Nephron progenitor cell (in vitro differentiated cells): ENCODE data around the gene MUC5AC.

ENCODE experiments used
- DNase-seq: peaks from one replicate; pipeline ENCODE4 v3.0.0; 2021
- H3K27ac Mint-ChIP-seq: 2 replicates; pipeline ENCODE4 v1.8.0; 2021; ENCODE audit warnings: mild to moderate bottlenecking, moderate library complexity, mixed read lengths
- H3K27me3 Mint-ChIP-seq: 2 replicates; pipeline ENCODE4 v1.8.0; 2021; ENCODE audit warnings: mild to moderate bottlenecking, low read depth, mixed read lengths; ENCODE audit not compliant: poor library complexity
- H3K36me3 Mint-ChIP-seq: 2 replicates; pipeline ENCODE4 v1.8.0; 2021; ENCODE audit warnings: low read depth, mixed read lengths
- H3K4me1 Mint-ChIP-seq: 2 replicates; pipeline ENCODE4 v1.8.0; 2021; ENCODE audit warnings: mixed read lengths
- H3K4me3 Mint-ChIP-seq: 2 replicates; pipeline ENCODE4 v1.8.0; 2021; ENCODE audit warnings: mild to moderate bottlenecking, moderate library complexity, mixed read lengths
- H3K9me3 Mint-ChIP-seq: 2 replicates; pipeline ENCODE4 v1.8.0; 2021; ENCODE audit warnings: mild to moderate bottlenecking, moderate library complexity, mixed read lengths
- TF ChIP-seq, protein P1 (sequence below): fragments of 200-600 bp; sonication (generic); IDR thresholded peaks from 2 replicates; pipeline ENCODE4 v1.5.0; 2021; ENCODE audit warnings: antibody characterized with exemption

MUC5AC gene

GRCh38 chr11:1205121-1205986 is 47.6 kb downstream of the MUC5AC start:
- H3K9me3 Mint-ChIP-seq: peaks cover 13% of the 10 kb centered on the region

GRCh38 chr11:1205987-1206331 is 48.2 kb downstream of the MUC5AC start:
- Mint-ChIP-seq H3K9me3 (peaks cover 19% of the 10 kb centered on the region), H3K27me3 (peaks cover 14% of the 10 kb centered on the region), H3K4me1 (no peaks in the 10 kb centered on the region), H3K36me3 (no peaks in the 10 kb centered on the region), H3K27ac (no peak overlapping the region), H3K4me3 (no peak overlapping the region)
- no peak for DNase-seq
- TF ChIP-seq, protein P1, sequence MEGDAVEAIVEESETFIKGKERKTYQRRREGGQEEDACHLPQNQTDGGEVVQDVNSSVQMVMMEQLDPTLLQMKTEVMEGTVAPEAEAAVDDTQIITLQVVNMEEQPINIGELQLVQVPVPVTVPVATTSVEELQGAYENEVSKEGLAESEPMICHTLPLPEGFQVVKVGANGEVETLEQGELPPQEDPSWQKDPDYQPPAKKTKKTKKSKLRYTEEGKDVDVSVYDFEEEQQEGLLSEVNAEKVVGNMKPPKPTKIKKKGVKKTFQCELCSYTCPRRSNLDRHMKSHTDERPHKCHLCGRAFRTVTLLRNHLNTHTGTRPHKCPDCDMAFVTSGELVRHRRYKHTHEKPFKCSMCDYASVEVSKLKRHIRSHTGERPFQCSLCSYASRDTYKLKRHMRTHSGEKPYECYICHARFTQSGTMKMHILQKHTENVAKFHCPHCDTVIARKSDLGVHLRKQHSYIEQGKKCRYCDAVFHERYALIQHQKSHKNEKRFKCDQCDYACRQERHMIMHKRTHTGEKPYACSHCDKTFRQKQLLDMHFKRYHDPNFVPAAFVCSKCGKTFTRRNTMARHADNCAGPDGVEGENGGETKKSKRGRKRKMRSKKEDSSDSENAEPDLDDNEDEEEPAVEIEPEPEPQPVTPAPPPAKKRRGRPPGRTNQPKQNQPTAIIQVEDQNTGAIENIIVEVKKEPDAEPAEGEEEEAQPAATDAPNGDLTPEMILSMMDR: no peak

More at GRCh38 chr11:1205121-1205986, 47.6 kb downstream of the MUC5AC start:
- Mint-ChIP-seq H3K4me3 (no peak overlapping the region), H3K27ac (no peak overlapping the region), H3K4me1 (no peaks in the 10 kb centered on the region), H3K36me3 (no peaks in the 10 kb centered on the region), H3K27me3 (peaks cover 10% of the 10 kb centered on the region)
- TF ChIP-seq, protein P1: no peak
- DNase-seq: no peak

- DNase-seq: no peak
- TF ChIP-seq, protein P1: no peak
- Mint-ChIP-seq H3K27me3 (peaks cover 20% of the 10 kb centered on the region), H3K4me1 (no peaks in the 10 kb centered on the region), H3K4me3 (no peak overlapping the region), H3K36me3 (no peaks in the 10 kb centered on the region), H3K9me3 (peaks cover 26% of the 10 kb centered on the region), H3K27ac (no peak overlapping the region)
Observed at GRCh38 chr11:1206391-1207271, 48.9 kb downstream of the MUC5AC start.

- Mint-ChIP-seq H3K9me3 (peaks cover 35% of the 10 kb centered on the region), H3K27me3 (peaks cover 26% of the 10 kb centered on the region), H3K36me3 (no peaks in the 10 kb centered on the region), H3K4me3 (no peak overlapping the region), H3K27ac (no peak overlapping the region), H3K4me1 (no peaks in the 10 kb centered on the region)
- no peak for DNase-seq
- TF ChIP-seq, protein P1: no peak
Observed at GRCh38 chr11:1207401-1208143, 49.8 kb downstream of the MUC5AC start.

DNA sequence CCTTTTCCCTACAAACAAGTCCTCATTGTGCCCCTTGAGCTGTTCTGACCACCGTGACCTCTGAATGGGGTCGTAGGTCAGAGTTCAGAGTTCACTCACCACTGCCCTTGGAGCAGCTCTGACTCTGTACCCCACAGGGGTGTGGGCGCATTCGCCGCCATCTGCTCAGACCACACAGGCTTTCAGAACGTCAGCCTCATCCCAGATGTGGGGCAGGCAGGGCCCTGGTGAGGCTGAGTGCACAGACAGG is 50.3 kb downstream of the MUC5AC start:
- Mint-ChIP-seq H3K27me3 (peaks cover 28% of the 10 kb centered on the region), H3K4me3 (no peak overlapping the region), H3K4me1 (no peaks in the 10 kb centered on the region), H3K27ac (no peak overlapping the region), H3K36me3 (no peaks in the 10 kb centered on the region), H3K9me3 (peaks cover 38% of the 10 kb centered on the region)
- TF ChIP-seq, protein P1: no peak
- no peak for DNase-seq
